ENCODE measurements around the gene SLC6A15.

SLC6A15 gene

GRCh38 chr12:84875241-84875640 is 37.4 kb downstream of the SLC6A15 start:
- no peaks in the 10 kb centered on the region for H3K79me1 ChIP-seq (replicated peaks; ENCODE audit: low read length, poor library complexity, severe bottlenecking)
- peak; percentile 30 for DNase-seq
- H2AK5ac ChIP-seq (ENCODE audit: low read length, severe bottlenecking), result no peak overlapping the region
- no peak overlapping the region for H2BK120ac ChIP-seq (ENCODE audit: low read depth, low read length)
- H4K91ac ChIP-seq (ENCODE audit: low read length), result no peak overlapping the region
- H3K27me3 ChIP-seq (ENCODE audit: control insufficient read depth in 1 of 2, insufficient read depth in 1 of 2, low read length in 2 of 2), result no peaks in the 10 kb centered on the region
- H2AFZ ChIP-seq (ENCODE audit: low read depth, low read length), result no peak overlapping the region
- H3K14ac ChIP-seq (ENCODE audit: low read length in 2 of 2), result no peak overlapping the region
- H3K9me3 ChIP-seq (ENCODE audit: control insufficient read depth, low read length), result no peaks in the 10 kb centered on the region
- H3K9ac ChIP-seq (ENCODE audit: low read length), result peak overlapping the region; percentile 46
- WGBS, result 48% methylated on average over 3 of the region's 4 CpGs
- no peaks in the 10 kb centered on the region for H3K4me1 ChIP-seq (ENCODE audit: control insufficient read depth, insufficient read depth, low read depth, low read length)
- no peak overlapping the region for H2BK15ac ChIP-seq (ENCODE audit: low read depth, poor library complexity, severe bottlenecking)
- H3K4me3 ChIP-seq (ENCODE audit: insufficient read depth in 1 of 2, low read depth in 1 of 2, low read length in 2 of 2), result no peak overlapping the region
- H2BK12ac ChIP-seq (ENCODE audit: low read length in 2 of 2), result no peak overlapping the region
- H3K27ac ChIP-seq (ENCODE audit: low read length, poor library complexity, severe bottlenecking), result no peak overlapping the region
- no peak overlapping the region for H2BK5ac ChIP-seq (ENCODE audit: low read depth, low read length, poor library complexity, severe bottlenecking)
- no peak overlapping the region for H3K23ac ChIP-seq (ENCODE audit: low read length in 2 of 2)
- no peak overlapping the region for H3K4me2 ChIP-seq (ENCODE audit: low read length, poor library complexity, severe bottlenecking)
- peaks cover 0 to 43% of the 10 kb centered on the region in 2 experiments for H3K36me3 ChIP-seq (ENCODE audit: control insufficient read depth in 1 of 2, insufficient read depth in 2 of 2, low read depth in 1 of 2, low read length in 2 of 2)
- H3K18ac ChIP-seq (ENCODE audit: low read depth in 1 of 2, low read length in 2 of 2), result no peak overlapping the region
- no peak overlapping the region for H4K8ac ChIP-seq (ENCODE audit: low read length)
- no peak overlapping the region for H3K4ac ChIP-seq (ENCODE audit: low read depth in 1 of 2, low read length in 2 of 2)

GRCh38 chr12:84874825-84875139 is 37.8 kb downstream of the SLC6A15 start:
- H3K79me1 ChIP-seq (replicated peaks; ENCODE audit: low read length, poor library complexity, severe bottlenecking), result no peaks in the 10 kb centered on the region
- H3K4me3 ChIP-seq (ENCODE audit: insufficient read depth in 1 of 2, low read depth in 1 of 2, low read length in 2 of 2), result no peak overlapping the region
- no peak overlapping the region for H2BK12ac ChIP-seq (ENCODE audit: low read length in 2 of 2)
- no peak overlapping the region for H4K8ac ChIP-seq (ENCODE audit: low read length)
- H3K9me3 ChIP-seq (ENCODE audit: control insufficient read depth, low read length), result no peaks in the 10 kb centered on the region
- H2AK5ac ChIP-seq (ENCODE audit: low read length, severe bottlenecking), result no peak overlapping the region
- no peaks in the 10 kb centered on the region for H3K27me3 ChIP-seq (ENCODE audit: control insufficient read depth in 1 of 2, insufficient read depth in 1 of 2, low read length in 2 of 2)
- no peak overlapping the region for H3K18ac ChIP-seq (ENCODE audit: low read depth in 1 of 2, low read length in 2 of 2)
- H3K27ac ChIP-seq (ENCODE audit: low read length, poor library complexity, severe bottlenecking), result no peak overlapping the region
- H4K91ac ChIP-seq (ENCODE audit: low read length), result no peak overlapping the region
- H3K4ac ChIP-seq (ENCODE audit: low read depth in 1 of 2, low read length in 2 of 2), result no peak overlapping the region
- H2BK5ac ChIP-seq (ENCODE audit: low read depth, low read length, poor library complexity, severe bottlenecking), result no peak overlapping the region
- H3K14ac ChIP-seq (ENCODE audit: low read length in 2 of 2), result no peak overlapping the region
- H2BK15ac ChIP-seq (ENCODE audit: low read depth, poor library complexity, severe bottlenecking), result no peak overlapping the region
- no peak overlapping the region for H3K4me2 ChIP-seq (ENCODE audit: low read length, poor library complexity, severe bottlenecking)
- H3K9ac ChIP-seq (ENCODE audit: low read length), result peak overlapping the region; percentile 46
- H3K4me1 ChIP-seq (ENCODE audit: control insufficient read depth, insufficient read depth, low read depth, low read length), result no peaks in the 10 kb centered on the region
- H3K36me3 ChIP-seq (ENCODE audit: control insufficient read depth in 1 of 2, insufficient read depth in 2 of 2, low read depth in 1 of 2, low read length in 2 of 2), result peaks cover 0 to 42% of the 10 kb centered on the region in 2 experiments
- H3K23ac ChIP-seq (ENCODE audit: low read length in 2 of 2), result no peak overlapping the region
- DNase-seq, result no peak
- no peak overlapping the region for H2AFZ ChIP-seq (ENCODE audit: low read depth, low read length)
- H2BK120ac ChIP-seq (ENCODE audit: low read depth, low read length), result no peak overlapping the region

GRCh38 chr12:84874125-84874824 is 38.3 kb downstream of the SLC6A15 start:
- no peak overlapping the region for H2BK5ac ChIP-seq (ENCODE audit: low read depth, low read length, poor library complexity, severe bottlenecking)
- no peak overlapping the region for H3K4me2 ChIP-seq (ENCODE audit: low read length, poor library complexity, severe bottlenecking)
- no peak overlapping the region for H4K8ac ChIP-seq (ENCODE audit: low read length)
- H2BK12ac ChIP-seq (ENCODE audit: low read length in 2 of 2), result no peak overlapping the region
- H3K79me1 ChIP-seq (replicated peaks; ENCODE audit: low read length, poor library complexity, severe bottlenecking), result no peaks in the 10 kb centered on the region
- no peak overlapping the region for H2BK15ac ChIP-seq (ENCODE audit: low read depth, poor library complexity, severe bottlenecking)
- no peak overlapping the region for H3K9ac ChIP-seq (ENCODE audit: low read length)
- H3K27me3 ChIP-seq (ENCODE audit: control insufficient read depth in 1 of 2, insufficient read depth in 1 of 2, low read length in 2 of 2), result no peaks in the 10 kb centered on the region
- no peaks in the 10 kb centered on the region for H3K9me3 ChIP-seq (ENCODE audit: control insufficient read depth, low read length)
- no peak overlapping the region for H3K4me3 ChIP-seq (ENCODE audit: insufficient read depth in 1 of 2, low read depth in 1 of 2, low read length in 2 of 2)
- no peak overlapping the region for H3K27ac ChIP-seq (ENCODE audit: low read length, poor library complexity, severe bottlenecking)
- no peak overlapping the region for H2AFZ ChIP-seq (ENCODE audit: low read depth, low read length)
- no peaks in the 10 kb centered on the region for H3K4me1 ChIP-seq (ENCODE audit: control insufficient read depth, insufficient read depth, low read depth, low read length)
- no peak overlapping the region for H4K91ac ChIP-seq (ENCODE audit: low read length)
- no peak overlapping the region for H2AK5ac ChIP-seq (ENCODE audit: low read length, severe bottlenecking)
- H3K4ac ChIP-seq (ENCODE audit: low read depth in 1 of 2, low read length in 2 of 2), result no peak overlapping the region
- WGBS, result 98% methylated on average over 6 of the region's 7 CpGs
- peaks cover 0 to 44% of the 10 kb centered on the region in 2 experiments for H3K36me3 ChIP-seq (ENCODE audit: control insufficient read depth in 1 of 2, insufficient read depth in 2 of 2, low read depth in 1 of 2, low read length in 2 of 2)
- DNase-seq, result peak; percentile 74
- no peak overlapping the region for H2BK120ac ChIP-seq (ENCODE audit: low read depth, low read length)
- no peak overlapping the region for H3K18ac ChIP-seq (ENCODE audit: low read depth in 1 of 2, low read length in 2 of 2)
- no peak overlapping the region for H3K23ac ChIP-seq (ENCODE audit: low read length in 2 of 2)
- H3K14ac ChIP-seq (ENCODE audit: low read length in 2 of 2), result no peak overlapping the region

- H3K9me3 ChIP-seq (ENCODE audit: control insufficient read depth, low read length), result no peaks in the 10 kb centered on the region
- H3K27me3 ChIP-seq (ENCODE audit: control insufficient read depth in 1 of 2, insufficient read depth in 1 of 2, low read length in 2 of 2), result no peaks in the 10 kb centered on the region
- 0% methylated on average over 1 of the region's 3 CpGs for WGBS
- no peak overlapping the region for H3K4ac ChIP-seq (ENCODE audit: low read depth in 1 of 2, low read length in 2 of 2)
- peak; percentile 12 for DNase-seq
- H3K4me2 ChIP-seq (ENCODE audit: low read length, poor library complexity, severe bottlenecking), result no peak overlapping the region
- H3K23ac ChIP-seq (ENCODE audit: low read length in 2 of 2), result no peak overlapping the region
- no peak overlapping the region for H2BK12ac ChIP-seq (ENCODE audit: low read length in 2 of 2)
- H4K91ac ChIP-seq (ENCODE audit: low read length), result no peak overlapping the region
- H3K18ac ChIP-seq (ENCODE audit: low read depth in 1 of 2, low read length in 2 of 2), result no peak overlapping the region
- no peak overlapping the region for H2AFZ ChIP-seq (ENCODE audit: low read depth, low read length)
- no peak overlapping the region for H3K27ac ChIP-seq (ENCODE audit: low read length, poor library complexity, severe bottlenecking)
- H3K36me3 ChIP-seq (ENCODE audit: control insufficient read depth in 1 of 2, insufficient read depth in 2 of 2, low read depth in 1 of 2, low read length in 2 of 2), result peaks cover 0 to 87% of the 10 kb centered on the region in 2 experiments
- no peaks in the 10 kb centered on the region for H3K79me1 ChIP-seq (replicated peaks; ENCODE audit: low read length, poor library complexity, severe bottlenecking)
- no peak overlapping the region for H2BK5ac ChIP-seq (ENCODE audit: low read depth, low read length, poor library complexity, severe bottlenecking)
- H3K4me3 ChIP-seq (ENCODE audit: insufficient read depth in 1 of 2, low read depth in 1 of 2, low read length in 2 of 2), result no peak overlapping the region
- H4K8ac ChIP-seq (ENCODE audit: low read length), result no peak overlapping the region
- H2BK120ac ChIP-seq (ENCODE audit: low read depth, low read length), result no peak overlapping the region
- H3K4me1 ChIP-seq (ENCODE audit: control insufficient read depth, insufficient read depth, low read depth, low read length), result no peaks in the 10 kb centered on the region
- H3K9ac ChIP-seq (ENCODE audit: low read length), result no peak overlapping the region
- no peak overlapping the region for H3K14ac ChIP-seq (ENCODE audit: low read length in 2 of 2)
- no peak overlapping the region for H2AK5ac ChIP-seq (ENCODE audit: low read length, severe bottlenecking)
- no peak overlapping the region for H2BK15ac ChIP-seq (ENCODE audit: low read depth, poor library complexity, severe bottlenecking)
Observed at GRCh38 chr12:84862186-84862585, 50.4 kb downstream of the SLC6A15 start.

All from mesenchymal stem cell (in vitro differentiated cells and primary cell).